ENCODE data around the gene ANK2.

- no peak for TF ChIP-seq CTCF (IDR thresholded peaks at IDR 0.05)
- TF ChIP-seq POLR2A (IDR thresholded peaks at IDR 0.05) = no peak
Measured at GRCh38 chr4:113147498-113148111, 98.2 kb downstream of the ANK2 start.

All from uterus (tissue), 2 donors.